ENCODE measurements around the gene TUBB4A.
"Not testable (repeated sequence)": the region's sequence is repeated elsewhere in the genome, so short reads cannot be mapped to it uniquely, and the experiment has no call there.

The TUBB4A gene

DNA sequence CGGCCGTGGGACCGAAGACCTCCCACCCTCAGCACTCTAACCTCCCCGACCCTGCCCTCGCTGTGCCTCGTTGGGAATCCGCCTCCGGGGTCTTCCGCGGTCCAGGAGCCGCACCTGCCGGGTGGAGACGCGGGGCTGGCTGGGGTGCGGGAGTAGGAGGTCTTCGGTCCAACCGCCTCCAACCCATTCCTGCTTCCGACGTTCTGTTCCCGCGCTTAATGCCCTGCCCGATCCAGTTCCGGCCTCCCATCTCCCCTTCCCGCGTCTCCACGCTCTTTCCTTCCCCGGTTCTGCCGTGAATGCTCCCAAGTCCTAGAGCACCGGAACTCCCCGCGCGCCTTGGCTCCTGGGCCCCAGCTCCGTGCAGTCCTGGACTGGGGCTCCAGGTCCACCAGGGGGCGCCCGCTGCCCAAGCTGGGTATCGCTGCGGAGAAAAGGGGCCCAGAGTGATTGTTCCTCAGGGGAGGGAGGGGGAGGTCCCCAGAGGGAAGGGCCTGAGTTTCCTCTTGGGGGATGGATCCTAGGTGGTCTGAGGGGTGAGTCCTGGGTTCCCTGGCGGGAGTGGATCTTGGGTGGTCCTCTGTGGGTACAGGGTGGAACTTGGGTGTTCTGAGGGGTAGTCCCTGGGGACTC, 14.7 kb upstream of the TUBB4A start:
- peak; percentile 82 to 97 for DNase-seq (ENCODE audit: low spot score in 2 of 2)
- Histone ChIP-seq H3K4me3 (peak overlapping the region; percentile 56), H3K4me1 (peaks cover 3% of the 10 kb centered on the region), H3K27me3 (ENCODE audit: low read depth) (no peaks in the 10 kb centered on the region), H3K9me3 (no peaks in the 10 kb centered on the region), H3K36me3 (replicated peaks) (no peaks in the 10 kb centered on the region)
- in situ Hi-C loops (cut with MboI; ENCODE audit: low sequenced_read_pairs): loop anchor here (5.0 to 25.0 kb wide), 3 partner anchors 116 to 346 kb away; partner anchors contain the start of genes GPR108 and TRIP10

DNA sequence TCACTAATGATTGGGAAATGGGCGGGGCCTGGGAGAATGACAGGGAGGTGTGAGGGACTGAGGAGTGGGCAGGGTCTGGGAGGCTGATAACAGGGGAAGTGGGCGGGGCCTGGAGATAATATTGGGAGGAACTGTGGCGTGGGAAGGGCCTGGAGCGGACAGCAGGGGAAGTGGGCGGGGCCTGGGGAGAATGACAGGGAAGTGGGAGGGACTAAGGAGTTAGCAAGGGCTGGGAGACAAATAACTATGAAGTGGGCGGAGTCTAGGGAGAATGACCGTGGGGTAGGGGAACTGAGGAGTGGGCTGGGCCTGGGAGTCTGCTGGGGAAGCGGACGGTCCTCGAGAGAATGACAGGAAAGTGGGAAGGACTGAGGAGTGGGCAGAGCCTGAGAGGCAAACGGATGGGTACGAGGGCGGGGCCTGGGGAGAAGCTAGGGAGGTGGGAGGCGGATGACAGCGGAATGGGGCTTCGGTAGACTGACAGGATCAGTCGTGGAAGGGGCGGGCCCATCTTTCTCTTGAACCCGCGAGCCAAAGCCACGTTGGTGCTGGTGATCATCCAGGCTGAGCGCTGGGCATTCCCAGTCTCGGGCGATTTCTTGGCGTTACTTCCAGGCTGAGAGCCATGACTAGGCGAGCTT, 14.0 kb upstream of the TUBB4A start:
- H3K4me1 ChIP-seq: peaks cover 3% of the 10 kb centered on the region
- H3K9me3 ChIP-seq: no peaks in the 10 kb centered on the region
- in situ Hi-C loops (cut with MboI; ENCODE audit: low sequenced_read_pairs): loop anchor here (5.0 to 25.0 kb wide), 3 partner anchors 116 to 346 kb away; partner anchors contain the start of genes GPR108 and TRIP10
- DNase-seq (ENCODE audit: low spot score in 2 of 2): peak; percentile 98 to 100
- peak overlapping the region; percentile 56 for H3K4me3 ChIP-seq
- no peaks in the 10 kb centered on the region for H3K36me3 ChIP-seq (replicated peaks)
- no peaks in the 10 kb centered on the region for H3K27me3 ChIP-seq (ENCODE audit: low read depth)

DNA sequence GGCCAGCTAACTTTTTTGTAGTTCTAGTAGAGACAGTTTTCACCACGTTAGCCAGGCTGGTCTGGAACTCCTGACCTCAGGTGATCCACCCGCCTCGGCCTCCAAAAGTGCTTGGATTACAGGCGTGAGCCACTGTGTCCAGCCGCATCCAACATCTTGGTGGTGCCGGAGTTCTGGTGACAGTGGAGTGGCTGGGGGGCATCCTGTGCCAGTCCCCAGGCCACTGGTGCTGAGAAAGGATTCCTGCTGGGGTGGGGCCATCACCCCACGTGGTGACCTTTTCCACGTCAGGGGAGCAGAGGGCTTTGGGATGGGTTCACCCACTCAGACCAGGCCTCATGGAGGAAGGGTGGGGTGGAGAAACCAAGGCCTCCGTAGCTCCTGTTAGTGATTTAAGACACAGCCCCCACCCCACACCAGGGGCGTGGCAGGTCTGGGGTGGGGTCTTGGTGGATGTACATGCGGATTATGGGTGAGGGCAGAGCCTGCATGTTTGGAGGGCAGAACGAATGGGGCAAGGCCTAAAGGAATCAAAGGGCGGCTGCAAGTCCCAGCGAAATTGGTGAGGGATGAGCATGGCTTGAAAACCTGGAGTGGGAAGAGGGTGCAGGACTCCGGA, 12.9 kb upstream of the TUBB4A start:
- in situ Hi-C loops (cut with MboI; ENCODE audit: low sequenced_read_pairs): loop anchor here (5.0 to 25.0 kb wide), 3 partner anchors 117 to 347 kb away; partner anchors contain the start of genes GPR108 and TRIP10
- Histone ChIP-seq H3K4me1 (peaks cover 3% of the 10 kb centered on the region), H3K4me3 (no peak overlapping the region), H3K27me3 (ENCODE audit: low read depth) (no peaks in the 10 kb centered on the region), H3K36me3 (replicated peaks) (no peaks in the 10 kb centered on the region), H3K9me3 (no peaks in the 10 kb centered on the region)
- DNase-seq (ENCODE audit: low spot score in 2 of 2): no peak

DNA sequence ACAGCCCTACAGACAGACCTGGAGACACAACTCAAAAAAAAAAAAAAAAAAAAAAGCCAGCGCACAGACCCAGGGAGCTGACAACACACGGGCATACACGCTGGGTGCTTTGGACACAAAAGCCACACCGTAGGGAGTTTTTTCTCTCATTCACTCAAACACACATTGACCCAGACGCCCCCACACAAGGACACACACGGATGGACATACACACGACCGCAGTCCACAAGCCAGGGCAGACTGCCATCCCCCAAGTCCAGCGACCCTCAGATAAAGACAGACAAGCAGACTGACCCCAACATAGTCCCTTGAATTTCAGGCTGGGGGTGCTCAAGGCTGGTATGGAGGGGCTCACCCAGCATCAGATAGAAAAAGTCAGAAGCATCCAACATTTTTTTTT, 12.0 kb upstream of the TUBB4A start:
- H3K27me3 ChIP-seq (ENCODE audit: low read depth): no peaks in the 10 kb centered on the region
- peaks cover 3% of the 10 kb centered on the region for H3K4me1 ChIP-seq
- no peaks in the 10 kb centered on the region for H3K36me3 ChIP-seq (replicated peaks)
- no peak overlapping the region for H3K4me3 ChIP-seq
- no peaks in the 10 kb centered on the region for H3K9me3 ChIP-seq
- in situ Hi-C loops (cut with MboI; ENCODE audit: low sequenced_read_pairs): loop anchor here (25.0 kb wide), 1 partner anchor 348 kb away; no protein-coding TSS in a partner anchor
- DNase-seq (ENCODE audit: low spot score in 2 of 2): no peak

DNA sequence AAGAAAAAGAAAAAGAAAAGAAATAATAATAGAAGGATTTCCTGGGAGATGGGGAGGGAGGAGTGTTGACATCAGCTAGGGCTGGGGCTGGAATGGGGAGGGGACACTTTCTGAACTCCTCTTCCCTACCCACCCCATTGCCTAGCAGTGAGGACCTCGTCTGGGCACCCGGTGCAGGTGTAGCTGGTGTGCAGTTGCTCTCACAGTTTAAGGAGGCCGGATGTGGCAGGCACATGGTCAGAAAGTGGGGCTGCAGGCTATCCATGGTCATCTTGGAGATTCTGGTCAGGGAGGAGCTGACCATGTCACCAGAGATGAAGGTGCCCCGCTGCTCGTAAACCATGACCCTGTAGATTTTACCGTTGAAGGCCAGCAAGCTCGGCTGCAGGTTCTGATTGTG, 8.5 kb upstream of the TUBB4A start:
- Histone ChIP-seq H3K27me3 (ENCODE audit: low read depth) (no peaks in the 10 kb centered on the region), H3K9me3 (no peaks in the 10 kb centered on the region), H3K4me1 (no peaks in the 10 kb centered on the region), H3K36me3 (replicated peaks) (no peaks in the 10 kb centered on the region), H3K4me3 (no peak overlapping the region)
- DNase-seq (ENCODE audit: low spot score in 2 of 2): no peak
- in situ Hi-C loops (cut with MboI; ENCODE audit: low sequenced_read_pairs): loop anchor here (25.0 kb wide), 1 partner anchor 352 kb away; no protein-coding TSS in a partner anchor

DNA sequence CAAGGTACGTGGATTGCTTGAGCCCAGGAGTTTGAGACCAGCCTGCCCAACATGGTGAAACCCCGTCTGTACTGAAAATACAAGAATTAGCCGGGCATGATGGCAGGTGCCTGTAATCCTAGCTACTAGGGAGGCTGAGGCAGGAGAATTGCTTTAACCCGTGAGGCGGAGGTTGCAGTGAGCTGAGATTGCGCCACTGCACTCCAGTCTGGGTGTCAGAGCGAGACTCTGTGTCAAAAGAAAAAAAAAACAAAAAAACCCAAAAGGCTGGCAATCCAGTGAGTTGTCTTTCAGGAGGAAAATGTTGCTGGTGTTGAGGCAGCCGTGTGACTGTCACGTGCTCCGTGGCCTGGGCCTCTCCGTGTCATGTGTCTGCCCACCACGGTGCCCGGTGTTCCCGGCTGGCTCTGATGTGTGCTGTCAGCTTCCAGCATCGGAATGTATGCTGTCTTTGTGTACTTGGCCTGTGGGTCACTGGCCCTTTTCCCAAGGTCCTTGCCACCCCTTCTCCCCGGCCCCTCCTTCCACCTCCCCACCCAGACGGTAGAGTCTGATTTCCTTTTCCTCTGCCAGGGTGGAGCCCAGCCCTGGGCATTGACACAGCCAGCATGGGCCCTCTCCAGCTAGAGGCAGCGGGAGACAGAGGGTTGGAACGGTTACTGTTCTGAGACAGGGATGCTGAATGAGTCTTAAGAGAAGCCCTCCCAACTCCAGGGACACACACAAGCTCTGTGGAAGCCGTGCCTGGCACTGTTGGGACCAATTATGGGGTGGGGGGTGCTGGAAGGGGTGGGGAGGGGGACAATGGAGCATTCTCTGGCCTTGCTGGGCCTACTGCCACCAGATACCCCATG, 7.2 kb upstream of the TUBB4A start:
- peaks cover 2% of the 10 kb centered on the region; the same call in 1 of the 2 replicates for H3K4me1 ChIP-seq
- DNase-seq (ENCODE audit: low spot score in 2 of 2): no peak
- H3K4me3 ChIP-seq: no peak overlapping the region
- H3K36me3 ChIP-seq (replicated peaks): no peaks in the 10 kb centered on the region
- in situ Hi-C loops (cut with MboI; ENCODE audit: low sequenced_read_pairs): loop anchor here (25.0 kb wide), 1 partner anchor 353 kb away; no protein-coding TSS in a partner anchor
- H3K27me3 ChIP-seq (ENCODE audit: low read depth): no peaks in the 10 kb centered on the region
- no peaks in the 10 kb centered on the region for H3K9me3 ChIP-seq

DNA sequence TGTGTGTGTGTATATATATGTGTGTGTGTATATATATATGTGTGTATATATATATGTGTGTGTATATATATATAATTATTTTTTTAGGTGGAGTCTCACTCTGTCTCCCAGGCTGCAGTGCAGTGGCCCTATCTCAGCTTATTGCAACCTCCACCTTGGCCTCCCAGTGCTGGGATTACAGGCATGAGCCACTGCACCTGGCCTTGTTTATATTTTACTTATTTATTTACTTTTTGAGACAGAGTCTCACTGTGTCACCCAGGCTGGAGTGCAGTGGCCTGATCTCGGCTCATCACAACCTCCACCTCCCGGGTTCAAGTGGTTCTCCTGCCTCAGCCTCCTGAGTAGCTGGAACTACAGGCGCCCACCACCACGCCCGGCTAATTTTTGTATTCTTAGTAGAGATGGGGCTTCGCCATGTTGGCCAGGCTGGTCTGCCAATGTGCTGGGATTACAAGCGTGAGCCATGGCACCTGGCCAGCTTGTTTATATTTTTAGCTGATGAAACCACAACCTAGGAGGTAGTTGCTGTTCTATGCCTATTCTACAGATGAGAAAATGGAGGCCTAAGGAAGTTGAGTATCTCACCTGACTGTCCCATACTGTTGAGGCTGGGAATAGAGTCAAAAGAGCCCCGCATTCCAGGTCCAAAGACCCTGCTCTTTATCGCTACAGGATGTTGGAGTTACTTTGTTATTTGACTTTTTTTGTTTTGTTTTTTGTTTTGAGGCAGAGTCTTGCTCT, 6.1 kb upstream of the TUBB4A start:
- not testable (repeated sequence) for H3K36me3 ChIP-seq (replicated peaks); H3K4me1 ChIP-seq; H3K9me3 ChIP-seq; H3K4me3 ChIP-seq; DNase-seq (ENCODE audit: low spot score in 2 of 2); H3K27me3 ChIP-seq (ENCODE audit: low read depth)
- in situ Hi-C loops (cut with MboI; ENCODE audit: low sequenced_read_pairs): loop anchor here (25.0 kb wide), 1 partner anchor 354 kb away; no protein-coding TSS in a partner anchor

DNA sequence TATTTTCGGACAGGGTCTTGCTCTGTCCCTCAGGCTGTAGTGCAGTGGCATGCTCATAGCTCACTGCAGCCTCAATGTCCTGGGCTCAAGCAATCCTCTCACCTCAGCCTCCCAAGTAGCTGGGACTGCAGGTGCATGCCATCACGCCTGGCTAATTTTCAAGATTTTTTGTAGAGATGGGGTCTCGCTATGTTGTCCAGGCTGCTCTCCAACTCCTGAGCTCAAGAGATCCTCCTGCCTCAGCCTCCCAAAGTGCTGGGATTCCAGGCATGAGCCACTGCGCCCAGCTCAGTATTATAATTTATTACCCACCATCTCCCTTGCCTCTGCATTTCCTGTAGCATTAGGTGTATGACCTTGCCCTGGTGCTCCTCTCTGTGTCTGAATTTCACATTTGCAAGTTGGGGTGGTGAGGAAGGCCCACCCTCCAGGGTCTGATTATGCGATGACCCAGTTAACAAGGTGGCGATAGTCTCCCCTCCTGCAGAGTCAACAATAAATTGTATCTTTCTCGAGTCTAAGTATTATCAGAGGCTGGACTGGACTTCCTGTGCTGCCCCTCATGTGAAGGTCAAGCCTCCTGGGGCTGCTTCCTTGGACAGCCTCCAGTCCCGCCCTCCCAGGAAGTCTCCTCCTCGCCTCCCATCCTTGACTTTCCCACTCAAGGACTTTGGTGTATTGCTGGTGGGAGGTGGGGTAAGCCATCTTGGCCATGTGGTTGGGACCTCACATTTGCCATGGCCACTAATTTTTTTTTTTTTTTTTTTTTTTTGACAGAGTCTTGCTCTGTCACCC, 1.5 kb upstream of the TUBB4A start:
- H3K36me3 ChIP-seq (replicated peaks): peaks cover 6% of the 10 kb centered on the region; the same call in 1 of the 2 replicates
- no peaks in the 10 kb centered on the region for H3K9me3 ChIP-seq
- in situ Hi-C loops (cut with MboI; ENCODE audit: low sequenced_read_pairs): loop anchor here (25.0 kb wide), 1 partner anchor 359 kb away; no protein-coding TSS in a partner anchor
- no peak for DNase-seq (ENCODE audit: low spot score in 2 of 2)
- peaks cover 5% of the 10 kb centered on the region; the same call in 1 of the 2 replicates for H3K4me1 ChIP-seq
- H3K27me3 ChIP-seq (ENCODE audit: low read depth): no peaks in the 10 kb centered on the region
- no peak overlapping the region for H3K4me3 ChIP-seq

DNA sequence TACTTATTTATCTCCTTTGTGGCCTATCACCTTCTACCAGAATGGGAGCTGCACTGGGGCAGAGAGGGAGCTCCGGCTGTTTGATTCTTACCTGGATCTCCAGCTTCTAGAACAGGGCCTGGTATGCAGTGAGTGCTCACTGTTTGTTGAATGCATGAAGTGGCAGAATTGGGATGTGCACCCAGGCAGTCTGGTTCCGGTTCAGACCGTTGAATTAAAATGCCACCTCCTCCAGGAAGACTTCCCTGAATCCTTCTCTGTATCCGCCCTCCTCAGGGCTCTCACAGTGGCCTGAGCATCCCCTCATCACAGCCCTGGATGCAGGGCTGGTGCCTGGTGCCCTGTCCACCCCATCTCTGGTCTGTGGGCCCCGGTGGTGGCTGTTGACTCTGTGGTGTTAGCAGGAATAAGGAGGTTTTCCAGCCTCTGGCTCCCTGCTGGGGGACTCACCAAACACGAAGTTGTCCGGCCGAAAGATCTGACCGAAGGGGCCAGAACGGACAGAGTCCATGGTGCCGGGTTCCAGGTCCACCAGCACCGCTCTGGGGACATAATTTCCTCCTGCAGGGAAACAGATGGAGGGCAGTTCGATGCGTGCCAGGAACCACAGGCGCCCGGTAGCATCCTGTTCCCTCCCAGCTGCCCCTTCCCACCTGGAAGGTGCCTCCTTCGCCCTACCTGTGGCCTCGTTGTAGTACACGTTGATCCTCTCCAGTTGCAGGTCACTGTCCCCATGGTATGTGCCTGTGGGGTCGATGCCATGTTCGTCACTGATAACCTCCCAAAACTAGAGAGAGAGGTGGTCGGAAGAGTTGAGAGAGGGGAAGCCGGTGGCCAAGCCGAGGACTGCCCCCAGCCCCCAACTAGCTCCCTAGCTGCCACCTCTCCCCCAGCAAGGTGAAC, 1.0 kb downstream of the TUBB4A start:
- H3K4me3 ChIP-seq: peak overlapping the region; percentile 66
- H3K36me3 ChIP-seq (replicated peaks): peaks cover 6% of the 10 kb centered on the region; the same call in 1 of the 2 replicates
- in situ Hi-C loops (cut with MboI; ENCODE audit: low sequenced_read_pairs): loop anchor here (25.0 kb wide), 1 partner anchor 361 kb away; no protein-coding TSS in a partner anchor

DNA sequence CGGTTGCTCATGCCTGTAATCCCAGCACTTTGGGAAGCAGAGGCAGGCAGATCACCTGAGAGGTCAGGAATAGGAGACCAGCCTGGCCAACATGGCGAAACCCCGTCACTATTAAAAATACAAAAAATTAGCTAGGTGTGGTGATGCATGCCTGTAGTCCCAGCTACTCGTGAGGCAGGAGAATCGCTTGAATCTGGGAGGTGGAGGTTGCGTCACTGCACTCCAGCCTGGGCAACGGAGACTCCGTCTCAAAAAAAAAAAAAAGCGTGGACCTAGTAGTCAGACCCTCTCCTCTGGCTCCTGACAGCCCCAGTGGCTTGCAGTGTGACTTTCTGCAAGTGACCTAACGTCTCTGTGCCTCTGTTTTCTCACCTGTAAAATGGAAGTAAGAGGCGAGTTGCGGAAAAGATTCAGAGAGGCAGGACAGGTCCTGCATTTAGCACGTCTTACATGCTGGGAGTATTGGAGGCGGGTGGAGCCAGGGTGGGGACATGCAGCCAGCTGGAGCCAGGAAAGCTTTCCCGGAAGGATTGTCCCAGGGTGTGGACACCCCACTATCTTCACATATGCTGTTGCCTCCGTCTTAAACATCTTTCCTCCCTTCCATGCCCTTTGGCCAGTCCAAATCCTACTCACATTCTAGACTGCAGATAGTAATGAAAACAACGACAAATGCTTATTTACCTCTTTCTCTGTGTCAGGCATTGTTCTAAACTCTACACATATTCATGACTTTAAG, 2.9 kb downstream of the TUBB4A start:
- no peak for DNase-seq (ENCODE audit: low spot score in 2 of 2)
- Histone ChIP-seq H3K4me1 (peaks cover 3% of the 10 kb centered on the region; the same call in 1 of the 2 replicates), H3K27me3 (ENCODE audit: low read depth) (no peaks in the 10 kb centered on the region), H3K9me3 (no peaks in the 10 kb centered on the region), H3K4me3 (no peak overlapping the region), H3K36me3 (replicated peaks) (peaks cover 6% of the 10 kb centered on the region; the same call in 1 of the 2 replicates)
- in situ Hi-C loops (cut with MboI; ENCODE audit: low sequenced_read_pairs): no loop called here

More for the DNA sequence above, 1.0 kb downstream of the TUBB4A start:
- H3K27me3 ChIP-seq (ENCODE audit: low read depth): no peaks in the 10 kb centered on the region
- no peak for DNase-seq (ENCODE audit: low spot score in 2 of 2)
- peaks cover 5% of the 10 kb centered on the region; the same call in 1 of the 2 replicates for H3K4me1 ChIP-seq
- H3K9me3 ChIP-seq: no peaks in the 10 kb centered on the region

Measured in HAP-1 (cell line).